Measurements from ENCODE around the gene CREM. TPM values are rescaled to one million over a fixed set of nuclear protein-coding genes. Genes with fewer than 3 reads are reported as not detected.

The CREM gene
- total and polyA plus RNA-seq, 2 of the 4 experiments (the other 2 are of a cell fraction), result 33.2 to 40.5 TPM

DNA sequence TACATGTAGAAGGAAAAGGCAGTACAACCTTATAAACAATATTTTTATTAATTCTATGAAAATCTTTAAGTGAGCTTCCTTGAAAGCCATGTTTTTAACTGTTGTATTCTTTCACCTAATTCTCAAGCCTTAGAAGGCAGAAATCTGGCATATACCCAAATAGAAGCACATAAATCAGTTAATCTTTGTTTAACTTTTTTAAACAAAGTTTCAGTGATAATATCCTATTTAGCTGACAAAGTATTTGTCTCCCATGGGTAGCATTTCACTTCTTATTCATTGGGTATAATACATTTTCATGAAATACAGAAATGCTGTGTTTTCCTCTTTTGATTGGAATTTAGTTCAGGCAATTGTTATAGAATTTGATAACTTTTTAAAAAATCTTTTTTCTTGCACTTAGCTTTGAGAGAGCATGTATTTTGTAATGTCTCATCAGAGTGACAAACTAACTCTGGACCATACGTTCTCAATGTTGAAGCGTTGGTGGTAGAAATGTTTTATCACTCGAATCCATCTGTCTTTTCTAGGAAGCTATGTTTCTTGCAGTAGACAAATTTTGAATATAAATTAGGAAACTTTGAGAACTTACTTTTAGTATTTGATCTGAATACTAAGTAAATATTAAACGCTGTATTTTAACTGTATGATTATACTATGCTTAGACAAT, 78.1 kb downstream of the CREM start:
- dilution Hi-C loops (cut with HindIII; ENCODE audit: low sequenced_read_pairs, unreplicated experiment) (no loop called here), in situ Hi-C loops (cut with MboI; ENCODE audit: low sequenced_read_pairs) (no loop called here), intact Hi-C loops (cut with micrococcal nuclease) (no loop called here)
- no peaks in the 10 kb centered on the region for H3K9me3 ChIP-seq (ENCODE audit: control insufficient read depth, insufficient read depth, low read length)
- no peak overlapping the region for H3K56ac ChIP-seq (ENCODE audit: extremely low read depth, insufficient read depth, low read length)
- no peak overlapping the region for H3K27ac ChIP-seq (ENCODE audit: insufficient read depth, low read length)
- ChIA-PET POLR2A (ENCODE audit: unreplicated experiment) (interaction anchor here (0.5 kb wide), 1 partner anchor 273 kb away, joined by 3 read pairs; no protein-coding TSS in a partner anchor), CTCF (interaction anchor here (2.1 kb wide), 1 partner anchor 9 kb away, joined by 14 read pairs; no protein-coding TSS in a partner anchor)
- no peak overlapping the region for H2AFZ ChIP-seq (replicated peaks; ENCODE audit: low read length, poor library complexity)
- H2BK20ac ChIP-seq (ENCODE audit: low read depth, low read length), result no peak overlapping the region
- no peak overlapping the region for H2AK9ac ChIP-seq (replicated peaks; ENCODE audit: low read depth, low read length, poor library complexity)
- no peak overlapping the region for H4K91ac ChIP-seq (ENCODE audit: insufficient read depth, low read depth, low read length)
- H3K4me1 ChIP-seq (ENCODE audit: control insufficient read depth, insufficient read depth, low read length), result no peaks in the 10 kb centered on the region
- no peak for ATAC-seq (ENCODE audit: low read depth)
- H2BK15ac ChIP-seq (ENCODE audit: low read depth, low read length), result no peak overlapping the region
- H3K4ac ChIP-seq (ENCODE audit: low read depth, low read length), result no peak overlapping the region
- H3K23ac ChIP-seq (ENCODE audit: low read depth, low read length), result no peak overlapping the region
- no peak overlapping the region for H4K5ac ChIP-seq (ENCODE audit: low read depth, low read length)
- no peak overlapping the region for H2BK120ac ChIP-seq (ENCODE audit: low read depth, low read length)
- no peak overlapping the region for H4K8ac ChIP-seq (ENCODE audit: low read depth in 2 of 2, low read length in 2 of 2)
- H2BK5ac ChIP-seq (ENCODE audit: low read depth, low read length, poor library complexity, severe bottlenecking), result no peak overlapping the region
- no peak overlapping the region for H3K14ac ChIP-seq (replicated peaks; ENCODE audit: low read depth, low read length)
- peaks cover 4 to 15% of the 10 kb centered on the region in 2 experiments; a peak in 3 of 4 replicates for H3K79me1 ChIP-seq (ENCODE audit: low read depth in 1 of 2, low read length in 2 of 2)
- H3K4me3 ChIP-seq (ENCODE audit: insufficient read depth, low read depth, low read length), result no peak overlapping the region
- TF ChIP-seq SMC3 (IDR thresholded peaks at IDR 0.05; ENCODE audit: low read depth, low read length), result no peak
- no peak for TF ChIP-seq MXI1 (IDR thresholded peaks at IDR 0.05; ENCODE audit: borderline replicate concordance, low read depth, low read length)
- TF ChIP-seq, protein P1, sequence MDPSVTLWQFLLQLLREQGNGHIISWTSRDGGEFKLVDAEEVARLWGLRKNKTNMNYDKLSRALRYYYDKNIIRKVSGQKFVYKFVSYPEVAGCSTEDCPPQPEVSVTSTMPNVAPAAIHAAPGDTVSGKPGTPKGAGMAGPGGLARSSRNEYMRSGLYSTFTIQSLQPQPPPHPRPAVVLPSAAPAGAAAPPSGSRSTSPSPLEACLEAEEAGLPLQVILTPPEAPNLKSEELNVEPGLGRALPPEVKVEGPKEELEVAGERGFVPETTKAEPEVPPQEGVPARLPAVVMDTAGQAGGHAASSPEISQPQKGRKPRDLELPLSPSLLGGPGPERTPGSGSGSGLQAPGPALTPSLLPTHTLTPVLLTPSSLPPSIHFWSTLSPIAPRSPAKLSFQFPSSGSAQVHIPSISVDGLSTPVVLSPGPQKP (IDR thresholded peaks at IDR 0.05; ENCODE audit: borderline replicate concordance, low read depth, low read length), result no peak
- no peak for TF ChIP-seq USF2 (IDR thresholded peaks at IDR 0.05; ENCODE audit: low read depth, low read length)
- no peak for TF ChIP-seq POLR2A (IDR thresholded peaks at IDR 0.05; ENCODE audit: low read depth, low read length)
- no peaks in the 10 kb centered on the region for H3K27me3 ChIP-seq (ENCODE audit: control insufficient read depth, insufficient read depth, low read length)
- no peak overlapping the region for H3K4me2 ChIP-seq (ENCODE audit: low read depth, low read length)
- WGBS, 2 experiments (ENCODE audit: extremely low coverage in 2 of 2, insufficient read length in 1 of 2), result no CpG with 5 or more reads among the region's 4 CpGs
- peaks cover 3% of the 10 kb centered on the region; the same call in 1 of the 2 replicates for H3K9me1 ChIP-seq (ENCODE audit: insufficient read depth, low read length)
- no peak overlapping the region for H3K9ac ChIP-seq (ENCODE audit: low read depth, low read length)
- no TSS peak for BruUV-seq (replicated peaks)
- no peak overlapping the region for H2AK5ac ChIP-seq (ENCODE audit: low read depth, low read length)
- no peak overlapping the region for H3K18ac ChIP-seq (ENCODE audit: low read depth, low read length)
- no peaks in the 10 kb centered on the region for H4K20me1 ChIP-seq (ENCODE audit: insufficient read depth, low read length)
- no peak for DNase-seq
- H3K36me3 ChIP-seq (ENCODE audit: control insufficient read depth, insufficient read depth, low read length), result peaks cover 7% of the 10 kb centered on the region

All from IMR-90 (cell line).